ENCODE measurements around the gene IFT80.

IFT80 gene

DNA sequence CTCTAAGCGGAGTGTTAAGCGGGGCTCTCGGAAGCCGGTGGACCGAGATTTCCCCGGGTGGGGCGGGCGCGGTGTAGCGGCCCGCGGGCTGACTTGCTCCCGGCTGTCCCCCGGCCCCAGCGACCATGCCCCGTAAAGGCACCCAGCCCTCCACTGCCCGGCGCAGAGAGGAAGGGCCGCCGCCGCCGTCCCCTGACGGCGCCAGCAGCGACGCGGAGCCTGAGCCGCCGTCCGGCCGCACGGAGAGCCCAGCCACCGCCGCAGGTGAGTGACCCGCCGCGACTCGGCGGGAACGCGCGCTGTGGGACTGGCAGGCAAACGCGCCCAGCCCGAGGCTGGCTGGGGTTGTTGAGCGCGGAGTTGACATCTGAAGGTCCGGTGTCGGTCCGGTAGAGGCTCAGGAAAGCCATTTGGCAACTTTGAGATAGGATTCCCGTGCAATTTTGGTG lies 1.7 kb upstream of the IFT80 start:
- peak; percentile 21 for DNase-seq (ENCODE audit: low spot score)

DNA sequence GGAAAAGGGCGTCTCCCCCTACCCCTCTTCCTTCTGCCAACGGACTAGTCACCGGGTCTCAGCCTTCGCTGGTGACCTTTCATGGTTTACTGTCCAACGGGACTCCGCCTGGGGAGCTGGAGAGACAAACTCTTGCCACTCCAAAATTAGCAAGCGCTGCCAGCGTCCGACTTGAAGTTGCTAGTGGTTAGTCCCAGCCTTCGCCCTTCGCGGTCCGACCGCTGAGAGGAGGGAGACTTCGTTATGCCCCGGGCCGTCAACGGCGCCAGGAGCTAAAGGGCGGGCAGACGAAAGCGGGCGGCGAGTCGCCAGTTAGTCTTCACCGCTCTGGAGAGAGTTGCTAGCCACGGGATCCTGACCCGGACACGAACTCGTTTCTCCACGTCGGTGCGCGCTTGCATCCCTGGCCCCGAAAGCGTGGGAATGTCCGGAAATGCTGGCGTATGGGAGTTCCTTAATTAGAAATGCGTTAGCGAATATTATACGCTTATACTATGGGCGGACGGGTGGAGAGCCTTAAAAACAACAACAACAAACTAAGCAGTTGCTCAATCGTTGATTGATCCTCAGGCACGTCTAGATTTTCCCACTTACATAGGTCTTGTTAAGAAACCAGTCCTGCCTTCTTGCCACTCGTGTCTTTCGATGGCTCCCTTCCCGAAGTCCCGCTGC lies 1.1 kb upstream of the IFT80 start:
- DNase-seq (ENCODE audit: low spot score), result peak; percentile 42

DNA sequence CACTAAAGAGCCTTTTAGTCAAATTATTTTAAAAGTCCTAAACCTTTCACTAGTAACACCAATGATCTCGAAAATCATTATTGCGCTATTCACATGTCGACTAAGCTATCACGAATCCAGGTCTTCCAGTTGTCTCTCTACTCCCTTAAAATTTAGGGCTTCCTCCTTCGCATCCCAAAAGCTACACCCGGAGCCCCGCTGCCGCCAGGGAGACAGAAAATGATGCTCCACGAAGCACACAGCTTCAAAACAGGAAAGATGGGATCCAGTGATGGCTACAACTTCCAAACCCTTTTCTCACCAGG lies 253 bp downstream of the IFT80 start:
- no peak for DNase-seq (ENCODE audit: low spot score)

DNA sequence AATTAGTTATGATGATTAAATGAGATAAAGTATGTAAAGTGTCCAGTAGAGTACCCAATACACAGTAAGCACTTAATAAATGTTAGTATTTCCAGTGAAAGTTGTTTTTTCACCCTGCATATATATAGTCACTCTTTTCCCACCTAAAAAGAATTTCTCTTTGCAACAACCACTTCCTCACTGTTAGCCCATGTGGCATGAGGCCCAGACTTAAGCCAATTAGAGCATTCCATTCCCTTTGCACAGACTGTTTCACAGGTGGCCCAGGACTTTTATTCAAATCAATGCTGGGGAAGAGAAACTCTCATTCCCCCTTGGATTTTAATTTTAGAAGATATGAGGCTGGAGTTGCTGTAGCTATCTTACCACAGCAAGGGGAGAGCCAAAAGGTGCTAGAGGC lies 3.7 kb downstream of the IFT80 start:
- no peak for DNase-seq (ENCODE audit: low spot score)

DNA sequence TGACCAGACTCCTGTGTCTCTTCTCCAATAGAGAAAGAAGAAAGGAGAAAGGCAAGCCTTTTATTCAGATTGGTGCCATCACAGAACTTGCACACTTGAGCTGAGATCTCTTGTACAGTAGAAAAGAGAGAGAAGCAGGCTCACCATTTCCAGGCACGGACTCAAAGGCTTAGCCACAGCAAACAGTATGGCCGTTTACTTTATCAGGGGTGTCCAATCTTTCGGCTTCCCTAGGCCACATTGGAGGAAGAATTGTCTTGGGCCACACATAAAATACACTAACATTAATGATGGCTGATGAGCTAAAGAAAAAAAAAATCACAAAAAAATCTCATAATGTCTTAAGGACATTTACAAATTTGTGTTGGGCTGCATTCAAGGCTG lies 5.0 kb downstream of the IFT80 start:
- DNase-seq (ENCODE audit: low spot score), result no peak

DNA sequence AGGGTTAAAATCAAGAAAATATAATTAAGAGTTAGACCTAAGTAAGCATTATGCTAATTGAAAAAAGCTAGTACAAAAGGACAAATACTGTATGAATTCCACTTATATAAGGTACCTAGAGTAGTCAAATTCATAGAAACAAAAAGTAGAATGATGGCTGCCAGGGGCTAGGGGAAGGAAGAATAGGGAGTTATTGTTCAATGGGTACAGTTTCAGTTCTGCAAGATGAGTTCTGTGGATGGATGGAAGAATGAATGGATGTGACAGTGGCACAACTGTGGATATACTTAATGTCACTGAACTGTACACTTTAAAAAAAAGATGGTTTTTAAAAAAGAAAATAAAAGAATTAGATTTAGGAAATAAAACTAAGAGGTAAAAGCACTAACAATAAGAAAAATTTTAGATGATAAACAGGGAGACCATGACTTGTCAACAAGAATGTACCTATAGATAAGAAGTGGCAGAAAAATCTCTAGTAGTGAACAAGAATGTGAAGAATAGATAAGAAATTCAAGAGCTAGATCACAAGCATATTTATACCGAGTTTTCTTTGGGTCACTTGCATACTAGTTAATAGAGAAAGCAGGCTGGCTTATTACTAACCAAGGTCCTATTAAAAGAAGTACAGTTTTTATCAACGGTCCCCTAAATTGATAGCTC lies 5.5 kb downstream of the IFT80 start:
- peak; percentile 54 for DNase-seq (ENCODE audit: low spot score)

DNA sequence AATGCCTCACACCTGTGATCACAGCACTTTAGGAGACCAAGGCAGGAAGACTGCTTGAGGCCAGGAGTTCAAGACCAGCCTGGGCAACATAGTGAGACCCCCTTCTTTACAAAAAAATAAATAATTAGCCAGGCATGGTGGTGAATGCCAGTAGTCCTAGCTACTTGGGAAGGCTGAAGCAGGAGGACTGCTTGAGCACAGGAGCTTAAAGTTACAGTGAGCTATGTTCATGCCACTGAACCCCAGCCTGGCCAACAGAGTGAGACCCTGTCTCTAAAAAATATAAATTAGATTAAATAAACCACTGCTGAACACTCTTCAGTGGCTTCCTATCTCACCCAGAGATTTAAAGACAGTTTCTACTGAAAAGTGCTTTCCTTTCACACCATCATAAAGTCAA lies 6.2 kb downstream of the IFT80 start:
- DNase-seq (ENCODE audit: low spot score), result no peak

DNA sequence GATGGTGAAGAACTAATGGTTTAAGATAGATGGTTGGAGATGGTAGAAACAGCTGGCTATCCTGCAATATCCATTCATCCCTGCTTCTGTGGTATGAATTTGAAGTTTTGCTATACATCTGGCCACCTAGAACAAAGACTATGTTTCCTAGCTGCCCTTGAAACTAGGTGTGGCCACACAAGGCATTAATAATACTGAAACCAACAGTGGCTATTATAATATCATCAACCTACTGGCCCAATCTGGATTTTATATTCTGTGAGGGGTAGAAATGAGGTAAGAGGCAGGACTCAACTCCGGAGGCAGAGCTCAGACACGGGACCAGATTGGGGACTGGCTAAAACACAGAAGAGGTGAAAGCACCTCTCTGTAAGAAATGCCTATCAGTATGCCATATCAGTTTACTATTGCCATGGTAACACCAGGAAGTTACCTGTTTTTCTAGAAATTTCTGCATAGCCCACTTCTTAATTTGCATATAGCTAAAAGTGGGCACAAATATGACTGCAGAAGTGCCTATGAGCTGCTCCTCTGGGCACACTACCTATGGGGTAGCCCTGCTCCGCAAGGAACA lies 8.4 kb downstream of the IFT80 start:
- DNase-seq (ENCODE audit: low spot score), result no peak

DNA sequence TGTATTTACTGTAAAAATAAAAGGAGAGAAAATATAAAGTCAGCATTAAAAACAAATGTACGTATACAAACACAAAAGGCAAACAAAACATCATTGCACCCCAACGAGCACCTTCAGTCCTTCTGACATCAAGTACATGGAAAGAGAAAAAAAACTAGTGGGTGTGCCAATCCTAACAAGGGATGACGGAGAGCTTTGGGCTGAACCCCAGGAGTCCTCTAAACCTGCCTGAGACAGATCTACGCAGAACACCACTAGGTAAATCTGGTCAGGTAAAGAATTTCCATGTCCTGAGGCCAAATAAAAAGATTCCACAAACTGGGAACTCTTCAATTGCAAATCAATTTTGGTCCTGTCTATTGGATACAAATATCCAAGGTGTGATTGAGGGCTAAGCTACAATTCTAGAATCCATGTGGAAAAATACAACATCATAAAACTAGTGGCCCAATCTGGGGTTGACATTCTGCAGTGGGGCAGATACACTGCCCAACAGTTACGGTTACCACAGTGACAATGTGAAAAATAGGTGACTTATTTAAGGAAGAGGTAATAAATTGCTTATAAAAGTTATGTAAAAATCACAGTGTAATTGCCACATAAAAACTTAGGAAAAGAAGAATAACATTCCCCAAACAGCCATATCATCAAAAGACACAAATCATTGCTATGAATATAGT lies 14.2 kb downstream of the IFT80 start:
- no peak for DNase-seq (ENCODE audit: low spot score)

DNA sequence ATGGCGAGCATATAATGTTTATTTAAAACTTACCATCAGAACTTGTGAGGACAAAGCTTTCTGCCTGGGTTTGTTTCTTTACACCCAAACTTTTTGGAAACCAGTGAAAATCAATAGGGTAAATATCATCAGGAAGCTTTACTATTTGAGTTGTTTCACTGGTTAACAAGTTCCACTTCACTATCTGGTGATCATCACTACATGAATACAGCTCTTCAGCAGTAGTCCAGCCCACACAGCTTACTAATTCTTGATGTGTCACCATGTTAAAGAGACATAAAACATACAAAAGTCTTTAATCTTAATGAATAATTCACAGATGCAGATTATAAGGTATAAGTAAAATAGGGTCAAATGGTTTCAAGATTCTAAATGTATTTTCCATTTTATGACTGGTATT lies 17.6 kb downstream of the IFT80 start:
- DNase-seq (ENCODE audit: low spot score), result no peak

DNA sequence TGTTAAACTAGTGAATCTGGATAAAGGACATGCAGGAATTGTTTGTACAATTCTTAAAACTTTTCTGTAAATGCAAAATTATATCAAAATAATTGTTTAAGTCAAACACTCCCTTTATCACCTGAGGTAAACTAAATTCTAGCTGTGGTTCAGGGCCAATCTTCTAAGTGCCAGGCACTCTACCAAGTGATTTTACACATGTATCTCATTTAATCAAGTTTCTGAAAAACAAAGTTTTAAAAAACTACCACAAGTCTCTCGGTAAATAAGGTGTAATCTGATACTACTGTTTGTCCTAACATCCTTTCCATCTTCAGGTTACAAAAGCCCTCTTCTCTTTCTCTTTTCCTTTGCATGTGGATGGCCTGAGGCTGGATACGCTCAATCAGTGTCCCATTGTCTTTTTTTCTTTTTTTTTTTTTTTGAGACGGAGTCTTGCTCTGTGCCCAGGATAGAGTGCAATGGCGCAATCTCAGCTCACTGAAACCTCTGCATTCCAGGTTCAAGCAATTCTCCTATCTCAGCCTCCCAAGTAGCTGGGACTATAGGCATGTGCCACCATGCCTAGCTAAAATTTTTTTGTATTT lies 19.3 kb downstream of the IFT80 start:
- DNase-seq (ENCODE audit: low spot score), result no peak

DNA sequence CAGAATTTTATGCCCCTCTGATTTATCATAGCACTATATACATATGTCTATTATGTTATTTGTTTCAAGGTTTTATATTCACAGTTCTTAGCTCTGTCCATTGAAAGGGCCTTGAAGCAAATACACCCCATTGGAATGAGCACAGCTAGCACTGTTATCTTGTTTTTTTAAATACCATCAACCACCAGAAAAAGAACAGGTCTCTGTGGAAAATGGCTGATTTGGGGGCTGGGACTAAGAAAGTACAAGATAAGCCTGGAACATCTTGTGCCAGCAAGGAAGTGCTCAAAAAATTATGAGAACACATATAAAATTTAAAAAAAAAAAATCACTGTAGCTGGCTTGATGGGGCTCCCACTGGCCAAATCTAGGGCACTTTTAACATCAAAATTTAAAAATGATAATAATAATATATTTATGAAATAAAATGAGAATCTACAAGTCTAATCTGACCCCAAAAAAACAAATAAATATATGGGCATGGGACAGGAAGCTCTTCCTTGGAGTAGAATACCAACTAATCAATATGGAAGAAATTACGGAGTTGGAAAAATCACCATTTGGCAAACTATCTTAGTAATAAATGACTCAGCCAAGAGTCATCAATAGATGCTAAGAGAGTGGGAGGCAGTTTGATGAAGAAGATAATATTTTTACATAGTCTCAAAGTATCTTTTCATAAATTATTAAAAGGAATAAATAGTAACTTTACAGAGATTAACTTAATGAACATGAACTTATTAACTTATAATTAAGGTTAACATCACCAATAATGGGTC lies 20.5 kb downstream of the IFT80 start:
- DNase-seq (ENCODE audit: low spot score), result no peak

DNA sequence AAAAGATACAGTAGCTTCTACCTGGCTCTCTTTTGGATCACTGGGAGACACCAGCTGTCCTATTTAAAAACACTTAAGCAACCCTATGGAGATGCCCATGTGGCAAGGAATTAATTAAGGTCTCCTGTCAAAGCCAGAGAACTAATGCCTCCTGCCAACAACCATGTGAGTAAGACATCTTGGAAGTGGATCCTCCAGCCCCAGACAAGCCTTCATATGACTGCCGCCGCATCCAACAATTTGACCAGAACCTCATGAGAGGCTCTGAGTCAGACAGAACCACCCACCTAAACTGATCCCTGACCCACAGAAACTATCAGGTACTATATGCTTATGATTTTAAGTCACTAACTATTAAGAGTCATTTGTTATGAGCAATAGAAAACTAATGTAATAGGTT lies 22.3 kb downstream of the IFT80 start:
- DNase-seq (ENCODE audit: low spot score), result no peak

DNA sequence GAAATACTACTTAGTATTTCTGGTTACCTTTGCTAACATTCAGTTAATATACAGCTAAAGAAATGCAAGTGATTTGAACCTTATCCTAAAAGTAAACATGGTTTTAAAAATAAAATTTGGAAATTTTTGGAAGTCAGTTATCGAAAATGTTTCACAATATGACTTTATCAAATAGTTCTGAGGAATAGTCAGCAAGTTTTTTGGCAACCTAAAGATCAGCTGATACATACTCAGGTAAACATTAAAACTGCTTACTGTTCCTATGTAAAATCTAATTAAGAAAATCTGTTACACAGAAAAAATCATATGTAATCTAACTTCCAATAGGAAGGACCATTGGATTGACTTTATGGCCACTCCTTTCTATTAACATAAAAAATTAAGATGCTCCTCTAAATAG lies 24.1 kb downstream of the IFT80 start:
- no peak for DNase-seq (ENCODE audit: low spot score)

DNA sequence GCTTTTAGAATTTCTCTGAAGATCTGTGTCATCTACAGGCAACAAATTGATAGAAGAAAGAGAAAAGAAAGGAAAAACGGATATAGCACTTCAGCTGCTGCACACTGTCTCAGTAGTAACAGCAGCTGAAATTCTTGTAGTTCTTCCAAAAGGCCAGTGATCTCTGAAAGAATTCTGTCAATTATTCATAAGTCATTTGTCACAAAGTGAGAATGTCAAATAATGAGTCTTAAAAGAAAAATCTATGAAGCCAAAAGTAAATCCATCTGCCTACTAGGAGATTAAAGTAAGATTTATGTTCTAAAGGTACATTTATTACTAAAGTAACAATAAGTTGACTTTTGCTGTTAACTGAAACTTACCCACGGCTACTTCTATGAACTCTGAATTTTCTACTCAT lies 24.6 kb downstream of the IFT80 start:
- no peak for DNase-seq (ENCODE audit: low spot score)

DNA sequence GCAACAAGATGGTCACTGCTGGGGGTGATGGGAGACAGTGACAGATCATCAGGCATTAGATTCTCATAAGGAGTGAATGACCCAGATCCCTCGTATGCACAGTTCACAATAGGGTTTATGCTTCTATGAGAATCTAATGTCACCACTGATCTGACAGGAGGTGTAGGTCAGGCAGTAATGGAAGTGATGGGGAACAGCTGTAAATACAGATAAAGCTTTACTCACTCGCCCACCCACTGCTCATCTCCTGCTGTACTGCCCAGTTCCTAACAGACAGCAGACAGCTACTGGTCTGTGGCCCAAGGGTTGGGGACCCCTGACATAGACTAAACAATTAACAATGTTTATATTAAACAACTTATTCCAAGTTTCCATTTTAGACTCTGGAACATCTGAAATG lies 25.4 kb downstream of the IFT80 start:
- DNase-seq (ENCODE audit: low spot score), result no peak

DNA sequence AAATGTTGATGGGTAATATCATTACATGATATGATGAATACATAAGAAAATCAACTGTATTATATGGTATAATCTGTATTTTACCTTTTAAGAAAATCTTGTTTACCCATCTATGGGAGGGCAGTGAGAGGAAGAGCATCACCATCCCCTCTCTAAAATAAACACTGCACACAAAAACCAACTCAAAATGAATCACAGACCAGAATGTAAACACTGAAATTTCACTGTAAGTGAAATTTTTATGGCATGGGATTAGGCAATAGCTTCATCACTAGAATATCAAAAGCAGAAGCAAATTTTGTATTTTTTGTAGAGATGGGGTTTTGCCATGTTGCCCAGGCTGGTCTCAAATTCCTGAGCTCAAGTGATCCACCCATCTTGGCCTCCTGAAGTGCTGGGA lies 26.2 kb downstream of the IFT80 start:
- no peak for DNase-seq (ENCODE audit: low spot score)

DNA sequence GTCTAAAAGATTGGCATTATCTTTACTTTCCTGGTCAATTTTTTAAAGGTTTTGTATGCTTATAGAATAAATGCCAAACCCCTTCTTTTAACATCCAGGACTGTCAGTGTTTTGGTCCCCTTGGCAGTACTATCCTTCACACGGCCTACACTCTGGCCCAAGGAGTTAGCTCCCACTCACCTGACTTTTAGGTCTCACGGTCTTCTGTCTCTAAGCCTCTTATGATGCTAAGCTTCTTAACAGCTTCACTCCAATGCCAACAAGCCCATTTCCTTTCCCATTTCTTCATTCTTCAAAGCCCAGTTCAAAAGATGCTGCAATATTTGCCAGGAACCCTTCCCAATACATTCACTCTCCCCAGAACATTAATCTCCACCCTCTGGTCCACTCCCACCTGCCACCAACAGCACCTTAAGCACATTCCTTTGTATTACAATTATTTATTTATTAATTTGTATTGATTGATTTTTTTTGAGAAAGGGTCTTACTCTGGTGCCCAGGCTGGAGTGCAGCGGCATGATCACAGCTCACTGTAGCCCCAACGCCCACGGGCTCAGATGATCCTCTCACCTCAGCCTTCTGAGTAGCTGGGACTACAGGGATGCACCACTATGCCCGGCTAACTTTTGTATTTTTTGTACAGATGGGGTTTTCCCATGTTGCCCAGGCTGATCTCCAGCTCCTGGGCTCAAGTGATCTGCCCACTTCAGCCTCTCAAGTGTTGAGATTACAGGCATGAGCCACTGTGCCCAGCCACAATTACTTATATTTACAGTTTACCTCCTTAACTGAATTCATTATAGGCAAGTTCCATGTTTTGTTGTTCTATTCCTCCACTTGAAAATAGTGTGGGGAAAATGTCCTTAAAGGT lies 27.8 kb downstream of the IFT80 start:
- DNase-seq (ENCODE audit: low spot score), result no peak

DNA sequence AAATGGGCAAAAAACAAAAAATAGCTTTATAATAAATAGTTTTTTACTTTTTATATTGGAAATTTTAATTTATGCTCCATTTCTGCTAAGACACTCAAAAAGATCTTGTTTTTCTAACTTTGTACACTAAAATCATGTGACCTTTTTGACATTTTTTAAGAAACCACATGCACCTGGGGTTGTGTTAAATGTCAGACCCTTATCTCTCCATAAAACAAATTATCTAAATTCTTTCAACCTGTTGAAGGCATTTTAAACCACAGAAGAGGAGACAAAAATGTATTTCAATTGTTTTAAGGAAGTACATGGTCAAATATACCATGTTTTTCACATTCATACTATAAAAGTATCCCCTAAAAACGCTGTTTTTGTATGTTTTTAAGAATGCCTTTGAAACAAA lies 29.2 kb downstream of the IFT80 start:
- no peak for DNase-seq (ENCODE audit: low spot score)

DNA sequence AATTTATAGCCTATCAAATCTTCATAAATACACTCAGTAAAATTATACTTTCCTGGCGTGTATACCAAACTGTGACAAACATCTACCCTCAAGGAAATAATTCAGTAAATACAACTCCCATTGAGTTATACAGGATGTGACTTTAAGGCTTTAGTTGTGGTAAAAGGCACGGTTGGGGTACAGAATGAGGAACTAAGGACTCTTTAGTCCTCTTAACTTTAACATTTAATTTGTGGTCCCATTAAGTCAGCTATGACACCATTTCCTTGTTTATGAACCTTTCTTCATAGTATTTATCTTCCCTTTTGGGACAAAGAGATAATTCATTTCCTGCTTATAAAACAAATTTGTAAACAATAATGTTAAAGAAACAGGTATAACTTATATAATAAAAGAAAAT lies 30.2 kb downstream of the IFT80 start:
- DNase-seq (ENCODE audit: low spot score), result no peak

DNA sequence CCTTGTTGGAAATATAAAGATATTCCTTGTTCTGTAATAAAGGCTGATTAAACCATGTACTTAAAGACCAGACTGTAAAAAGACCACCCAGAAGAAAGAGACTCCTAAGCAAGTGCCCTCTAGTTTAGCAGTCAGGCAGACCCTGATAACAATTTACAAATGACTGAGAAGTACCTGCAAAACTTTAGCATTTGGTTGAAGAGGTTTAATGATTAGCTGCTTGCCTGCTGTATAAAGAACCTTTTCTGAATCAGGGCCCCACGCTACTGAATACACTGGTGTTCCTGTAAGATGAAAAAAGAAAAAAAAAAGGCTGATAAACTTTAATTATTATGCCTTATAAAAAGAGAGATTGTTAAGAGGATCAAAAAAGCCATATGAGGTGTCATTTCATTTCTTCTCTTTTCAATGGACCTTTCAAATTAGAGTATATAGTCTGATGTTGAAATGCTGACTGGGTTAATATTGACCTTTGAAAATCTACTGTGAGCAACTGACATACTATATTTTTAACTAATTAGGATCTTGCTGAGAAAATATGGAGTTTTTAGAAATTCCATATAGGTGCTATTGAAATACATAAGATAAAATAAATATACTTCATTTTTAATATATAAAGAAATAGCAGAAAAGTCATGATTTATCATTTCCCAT lies 33.0 kb downstream of the IFT80 start:
- no peak for DNase-seq (ENCODE audit: low spot score)
